Muscle of leg (tissue), 16 donors: Measurements from ENCODE around the gene B3GAT2. TPM values are rescaled to one million over a fixed set of nuclear protein-coding genes. Genes with fewer than 3 reads are reported as not detected.

Experiments
- DNase-seq: peaks from one replicate; pipeline ENCODE4 v3.0.0; 2013
- H3K27ac ChIP-seq: one replicate; pipeline ENCODE4 v1.5.1; 2013; ENCODE audit warnings: mild to moderate bottlenecking, low read length, control low read depth
- H3K27me3 ChIP-seq: one replicate; pipeline ENCODE4 v1.6.1; 2013; ENCODE audit warnings: low read length; ENCODE audit not compliant: control insufficient read depth, insufficient read depth
- H3K36me3 ChIP-seq: one replicate; pipeline ENCODE4 v1.6.1; 2013; ENCODE audit warnings: low read length; ENCODE audit not compliant: control insufficient read depth, insufficient read depth
- H3K4me1 ChIP-seq: one replicate; pipeline ENCODE4 v1.6.1; 2013; ENCODE audit warnings: low read length; ENCODE audit not compliant: control insufficient read depth, insufficient read depth
- H3K4me3 ChIP-seq: one replicate; pipeline ENCODE4 v1.5.1; 2013; ENCODE audit warnings: low read length, control low read depth
- H3K9me3 ChIP-seq: replicated peaks from 2 replicates; pipeline ENCODE4 v1.6.1; 2013; ENCODE audit warnings: low read depth, low read length; ENCODE audit not compliant: control insufficient read depth
- WGBS: methylation state at CpG from one replicate; pipeline ENCODE4 v1.1.5; 2013; ENCODE audit warnings: missing lambda C conversion rate; ENCODE audit not compliant: insufficient coverage; 5-methylcytosine and 5-hydroxymethylcytosine counted together
- long read RNA-seq, 11 donors: transcript quantifications; one replicate each; lab custom pipeline, GENCODE V29; 2026
- polyA plus RNA-seq, 8 donors: library from polyadenylated mRNA; unstranded; fragments of 120-200 nt; gene quantifications; one replicate each; pipeline versions ENCODE4 v1.2.1 to v1.2.3, GENCODE V29; 2013; ENCODE audit warnings: inconsistent platforms in 1 of 8, low replicate concordance in 1 of 8; ENCODE audit not compliant: insufficient read length in 8 of 8, insufficient read depth in 1 of 8
- total RNA-seq: library from RNA; stranded (reverse); fragments of 120-200 nt; gene quantifications from one replicate; pipeline ENCODE4 v1.2.4, GENCODE V29; 2013

The B3GAT2 gene
- total RNA-seq (0.53 TPM), polyA plus RNA-seq (1 to 10 TPM; 1.4 to 2.8 (median 2.1) TPM)
- long read RNA-seq, donor 1, full-length matches to known transcripts = 1 of 1 reads
- long read RNA-seq, donor 1, partial matches to known transcripts = 0 of 1 reads
- long read RNA-seq, donor 1, other reads (novel, unspliced or antisense) = 0 of 1 reads
- long read RNA-seq, donor 2 = 0 reads
- long read RNA-seq, donor 3, partial matches to known transcripts = 53 of 59 reads
- long read RNA-seq, donor 3, other reads (novel, unspliced or antisense) = 6 of 59 reads
- long read RNA-seq, donor 4, full-length matches to known transcripts = 1 of 1 reads
- long read RNA-seq, donor 4, partial matches to known transcripts = 0 of 1 reads
- long read RNA-seq, donor 4, other reads (novel, unspliced or antisense) = 0 of 1 reads
- long read RNA-seq, donor 5, full-length matches to known transcripts = 2 of 2 reads
- long read RNA-seq, donor 5, partial matches to known transcripts = 0 of 2 reads
- long read RNA-seq, donor 5, other reads (novel, unspliced or antisense) = 0 of 2 reads
- long read RNA-seq, donor 6 = 0 reads
- long read RNA-seq, donor 7 = 0 reads
- long read RNA-seq, donor 8 = 0 reads
- long read RNA-seq, donor 9 = 0 reads
- long read RNA-seq, donor 10 = 0 reads
- long read RNA-seq, donor 11 = 0 reads

- Histone ChIP-seq H3K9me3 (no peaks in the 10 kb centered on the region), H3K4me3 (peak within 1 kb of the TSS; percentile 51), H3K27ac (no peak within 1 kb of the TSS), H3K27me3 (peaks cover 39% of the 10 kb centered on the region), H3K36me3 (no peaks in the 10 kb centered on the region), H3K4me1 (peaks cover 16% of the 10 kb centered on the region)
- DNase-seq = peak; percentile 74
- WGBS = under 1% methylated on average over 68 of the region's 83 CpGs
Observed at GRCh38 chr6:70956451-70957283, at the start of gene B3GAT2. B3GAT2 (minus strand) TSS chr6:70957060; CDS start chr6:70956429, 631 bp downstream.

- no peak for DNase-seq
- no peaks in the 10 kb centered on the region for H3K9me3 ChIP-seq
- no peaks in the 10 kb centered on the region for H3K36me3 ChIP-seq
- 52% methylated on average over 2 of the region's 4 CpGs for WGBS
- H3K27me3 ChIP-seq = no peaks in the 10 kb centered on the region
- H3K4me1 ChIP-seq = no peaks in the 10 kb centered on the region
- H3K4me3 ChIP-seq = no peak overlapping the region
- no peak overlapping the region for H3K27ac ChIP-seq
Observed at GRCh38 chr6:70998148-70998547, 41.3 kb upstream of the B3GAT2 start.

GRCh38 chr6:70997379-70997778 is 40.5 kb upstream of the B3GAT2 start:
- Histone ChIP-seq H3K36me3 (no peaks in the 10 kb centered on the region), H3K4me3 (no peak overlapping the region), H3K9me3 (no peaks in the 10 kb centered on the region), H3K27ac (no peak overlapping the region), H3K4me1 (no peaks in the 10 kb centered on the region), H3K27me3 (no peaks in the 10 kb centered on the region)
- 85% methylated on average over 2 of the region's 3 CpGs for WGBS
- DNase-seq = no peak

GRCh38 chr6:70996106-70996505 is 39.2 kb upstream of the B3GAT2 start:
- no peaks in the 10 kb centered on the region for H3K4me1 ChIP-seq
- no peaks in the 10 kb centered on the region for H3K27me3 ChIP-seq
- no peak for DNase-seq
- no peaks in the 10 kb centered on the region for H3K9me3 ChIP-seq
- H3K27ac ChIP-seq = no peak overlapping the region
- H3K36me3 ChIP-seq = no peaks in the 10 kb centered on the region
- H3K4me3 ChIP-seq = no peak overlapping the region
- no CpG with 5 or more reads among the region's 1 CpG for WGBS

GRCh38 chr6:70995411-70995810 is 38.6 kb upstream of the B3GAT2 start:
- Histone ChIP-seq H3K27ac (no peak overlapping the region), H3K9me3 (no peaks in the 10 kb centered on the region), H3K4me1 (no peaks in the 10 kb centered on the region), H3K27me3 (no peaks in the 10 kb centered on the region), H3K4me3 (no peak overlapping the region), H3K36me3 (no peaks in the 10 kb centered on the region)
- no peak for DNase-seq

- WGBS = 100% methylated on average over 1 of the region's 2 CpGs
- no peak overlapping the region for H3K4me3 ChIP-seq
- H3K9me3 ChIP-seq = no peaks in the 10 kb centered on the region
- no peak for DNase-seq
- no peaks in the 10 kb centered on the region for H3K27me3 ChIP-seq
- H3K4me1 ChIP-seq = no peaks in the 10 kb centered on the region
- H3K36me3 ChIP-seq = no peaks in the 10 kb centered on the region
- no peak overlapping the region for H3K27ac ChIP-seq
Observed at GRCh38 chr6:70991253-70991652, 34.4 kb upstream of the B3GAT2 start.

- DNase-seq = no peak
- Histone ChIP-seq H3K36me3 (no peaks in the 10 kb centered on the region), H3K27ac (no peak overlapping the region), H3K4me1 (no peaks in the 10 kb centered on the region), H3K4me3 (no peak overlapping the region), H3K9me3 (no peaks in the 10 kb centered on the region), H3K27me3 (no peaks in the 10 kb centered on the region)
- WGBS = 90% methylated on average over 2 of the region's 4 CpGs
Observed at GRCh38 chr6:70985156-70985555, 28.3 kb upstream of the B3GAT2 start.

GRCh38 chr6:70982747-70983146 is 25.9 kb upstream of the B3GAT2 start:
- H3K27ac ChIP-seq = no peak overlapping the region
- no CpG with 5 or more reads among the region's 3 CpGs for WGBS
- no peaks in the 10 kb centered on the region for H3K9me3 ChIP-seq
- H3K4me1 ChIP-seq = no peaks in the 10 kb centered on the region
- H3K27me3 ChIP-seq = no peaks in the 10 kb centered on the region
- no peak for DNase-seq
- H3K36me3 ChIP-seq = no peaks in the 10 kb centered on the region
- H3K4me3 ChIP-seq = no peak overlapping the region

- Histone ChIP-seq H3K4me1 (no peaks in the 10 kb centered on the region), H3K36me3 (no peaks in the 10 kb centered on the region), H3K9me3 (no peaks in the 10 kb centered on the region), H3K27ac (peak overlapping the region; percentile 35), H3K27me3 (no peaks in the 10 kb centered on the region), H3K4me3 (no peak overlapping the region)
- WGBS = no CpG with 5 or more reads among the region's 4 CpGs
- peak; percentile 80 for DNase-seq
Observed at GRCh38 chr6:70980727-70981126, 23.9 kb upstream of the B3GAT2 start.

- no peak overlapping the region for H3K27ac ChIP-seq
- no peaks in the 10 kb centered on the region for H3K27me3 ChIP-seq
- no peaks in the 10 kb centered on the region for H3K4me1 ChIP-seq
- no peaks in the 10 kb centered on the region for H3K36me3 ChIP-seq
- DNase-seq = no peak
- no peaks in the 10 kb centered on the region for H3K9me3 ChIP-seq
- WGBS = 94% methylated on average over 3 of the region's 3 CpGs
- no peak overlapping the region for H3K4me3 ChIP-seq
Observed at GRCh38 chr6:70973604-70974003, 16.7 kb upstream of the B3GAT2 start.
